ENCODE measurements around the gene PDE6B.

DNA sequence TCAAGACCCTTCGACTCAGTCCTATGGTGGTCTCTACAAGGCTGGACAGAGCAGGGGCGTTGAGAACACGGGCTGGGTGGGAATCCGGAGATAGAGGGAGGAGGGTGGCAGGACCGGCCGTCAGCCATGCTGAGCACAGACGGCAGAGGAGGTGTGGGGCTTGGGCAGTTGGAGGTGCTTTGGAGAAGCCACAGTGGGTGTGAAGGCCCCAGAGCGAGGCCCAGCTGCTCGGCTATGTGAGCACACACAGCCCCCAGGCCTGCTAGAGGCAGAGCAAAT, 4.2 kb downstream of the PDE6B start:
- TF ChIP-seq, protein P1, sequence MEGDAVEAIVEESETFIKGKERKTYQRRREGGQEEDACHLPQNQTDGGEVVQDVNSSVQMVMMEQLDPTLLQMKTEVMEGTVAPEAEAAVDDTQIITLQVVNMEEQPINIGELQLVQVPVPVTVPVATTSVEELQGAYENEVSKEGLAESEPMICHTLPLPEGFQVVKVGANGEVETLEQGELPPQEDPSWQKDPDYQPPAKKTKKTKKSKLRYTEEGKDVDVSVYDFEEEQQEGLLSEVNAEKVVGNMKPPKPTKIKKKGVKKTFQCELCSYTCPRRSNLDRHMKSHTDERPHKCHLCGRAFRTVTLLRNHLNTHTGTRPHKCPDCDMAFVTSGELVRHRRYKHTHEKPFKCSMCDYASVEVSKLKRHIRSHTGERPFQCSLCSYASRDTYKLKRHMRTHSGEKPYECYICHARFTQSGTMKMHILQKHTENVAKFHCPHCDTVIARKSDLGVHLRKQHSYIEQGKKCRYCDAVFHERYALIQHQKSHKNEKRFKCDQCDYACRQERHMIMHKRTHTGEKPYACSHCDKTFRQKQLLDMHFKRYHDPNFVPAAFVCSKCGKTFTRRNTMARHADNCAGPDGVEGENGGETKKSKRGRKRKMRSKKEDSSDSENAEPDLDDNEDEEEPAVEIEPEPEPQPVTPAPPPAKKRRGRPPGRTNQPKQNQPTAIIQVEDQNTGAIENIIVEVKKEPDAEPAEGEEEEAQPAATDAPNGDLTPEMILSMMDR (IDR thresholded peaks at IDR 0.05) = no peak
- TF ChIP-seq POLR2AphosphoS5 (IDR thresholded peaks at IDR 0.05) (no peak), POLR2A (IDR thresholded peaks at IDR 0.05; ENCODE audit: low read depth) (no peak), EP300 (IDR thresholded peaks at IDR 0.05) (no peak)

Measured in esophagus muscularis mucosa (tissue), 4 donors.